ENCODE measurements around the gene SUPT6H.
"Not testable (repeated sequence)": the region's sequence is repeated elsewhere in the genome, so short reads cannot be mapped to it uniquely, and the experiment has no call there.

DNA sequence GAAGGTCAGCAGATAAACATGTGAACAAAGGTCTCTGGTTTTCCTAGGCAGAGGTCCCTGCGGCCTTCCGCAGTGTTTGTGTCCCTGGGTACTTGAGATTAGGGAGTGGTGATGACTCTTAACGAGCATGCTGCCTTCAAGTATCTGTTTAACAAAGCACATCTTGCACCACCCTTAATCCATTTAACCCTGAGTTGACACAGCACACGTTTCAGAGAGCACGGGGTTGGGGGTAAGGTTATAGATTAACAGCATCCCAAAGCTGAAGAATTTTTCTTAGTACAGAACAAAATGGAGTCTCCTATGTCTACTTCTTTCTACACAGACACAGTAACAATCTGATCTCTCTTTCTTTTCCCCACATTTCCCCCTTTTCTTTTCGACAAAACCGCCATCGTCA lies 3.7 kb upstream of the SUPT6H start:
- not testable (repeated sequence) for TF ChIP-seq POLR2A, EP300 (IDR thresholded peaks at IDR 0.05)
- TF ChIP-seq, protein P1, sequence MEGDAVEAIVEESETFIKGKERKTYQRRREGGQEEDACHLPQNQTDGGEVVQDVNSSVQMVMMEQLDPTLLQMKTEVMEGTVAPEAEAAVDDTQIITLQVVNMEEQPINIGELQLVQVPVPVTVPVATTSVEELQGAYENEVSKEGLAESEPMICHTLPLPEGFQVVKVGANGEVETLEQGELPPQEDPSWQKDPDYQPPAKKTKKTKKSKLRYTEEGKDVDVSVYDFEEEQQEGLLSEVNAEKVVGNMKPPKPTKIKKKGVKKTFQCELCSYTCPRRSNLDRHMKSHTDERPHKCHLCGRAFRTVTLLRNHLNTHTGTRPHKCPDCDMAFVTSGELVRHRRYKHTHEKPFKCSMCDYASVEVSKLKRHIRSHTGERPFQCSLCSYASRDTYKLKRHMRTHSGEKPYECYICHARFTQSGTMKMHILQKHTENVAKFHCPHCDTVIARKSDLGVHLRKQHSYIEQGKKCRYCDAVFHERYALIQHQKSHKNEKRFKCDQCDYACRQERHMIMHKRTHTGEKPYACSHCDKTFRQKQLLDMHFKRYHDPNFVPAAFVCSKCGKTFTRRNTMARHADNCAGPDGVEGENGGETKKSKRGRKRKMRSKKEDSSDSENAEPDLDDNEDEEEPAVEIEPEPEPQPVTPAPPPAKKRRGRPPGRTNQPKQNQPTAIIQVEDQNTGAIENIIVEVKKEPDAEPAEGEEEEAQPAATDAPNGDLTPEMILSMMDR (IDR thresholded peaks at IDR 0.05) = not testable (repeated sequence)
